Activated CD4-positive, alpha-beta T cell treated with anti-CD3 and anti-CD28 coated beads, Interleukin-2, amount 50 U/mL, for 4 hours (primary cell): ENCODE results near the gene PNPLA2.
A peak's percentile ranks its signal among the peaks of the same experiment; 100 is the strongest.

Experiments
- DNase-seq, 2 experiments: peaks; one replicate each; pipeline ENCODE4 v3.0.0-alpha.2; 2020

Gene PNPLA2

GRCh38 chr11:832529-833113 lies 13.9 kb downstream of the PNPLA2 start, which contains the start of gene CD151:
CD151 (plus strand) TSS chr11:832952; CDS start chr11:836070, 3,118 bp downstream.
- no peak for DNase-seq

DNA sequence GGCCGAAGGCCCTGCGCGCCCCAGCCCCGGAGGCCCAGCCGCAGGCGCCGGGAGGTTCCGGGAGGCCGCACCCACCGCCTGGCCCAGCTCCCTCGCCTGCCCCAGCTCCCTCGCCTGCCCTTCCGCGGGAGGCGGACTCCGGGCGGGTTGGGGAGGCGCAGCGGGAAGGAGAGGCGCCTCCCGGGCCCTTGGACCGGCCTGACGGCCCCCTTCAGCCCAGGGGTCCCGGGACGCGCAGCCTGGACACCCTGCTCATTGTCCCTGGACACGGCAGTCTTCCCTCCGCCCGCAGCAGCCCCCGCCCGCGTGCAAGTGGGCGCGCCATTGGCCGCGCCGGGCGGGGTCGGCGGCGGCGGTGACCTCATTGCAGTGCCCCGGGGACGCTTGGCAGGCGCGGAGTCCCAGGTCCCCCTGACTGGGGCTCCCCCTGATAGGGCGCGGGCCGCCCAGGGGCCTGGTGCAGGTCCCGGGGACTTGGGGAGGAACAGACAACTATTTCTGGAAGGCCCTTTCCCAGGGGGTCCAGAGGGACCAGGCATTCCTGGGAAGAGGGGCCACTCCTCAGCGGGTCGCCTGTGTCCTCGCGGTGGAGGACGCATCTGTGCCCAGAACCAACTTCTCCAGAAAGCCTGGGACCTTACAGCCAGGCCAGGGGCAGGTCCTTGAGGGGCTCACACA lies 14.5 kb downstream of the PNPLA2 start:
- no peak for DNase-seq

DNA sequence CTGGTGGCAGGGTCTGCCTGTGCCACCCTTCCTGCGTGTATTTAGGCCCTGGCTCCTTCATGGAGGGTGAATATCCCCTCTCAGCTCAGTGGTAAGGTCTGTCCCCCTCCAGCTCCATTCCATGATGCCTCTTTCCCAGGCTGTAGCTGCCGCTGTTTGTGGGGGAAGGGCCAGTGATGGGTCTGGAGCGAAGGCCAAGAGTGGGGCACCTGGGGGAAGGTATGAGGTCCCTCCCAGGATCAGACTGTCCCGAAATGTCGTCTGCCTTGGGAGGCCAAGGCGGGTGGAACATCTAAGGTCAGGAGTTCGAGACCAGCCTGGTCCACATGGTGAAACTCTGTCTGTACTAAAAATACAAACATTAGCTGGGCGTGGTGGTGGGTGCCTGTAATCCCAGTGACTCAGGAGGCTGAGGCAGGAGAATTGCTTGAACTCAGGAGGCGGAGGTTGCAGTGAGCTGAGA lies 15.2 kb downstream of the PNPLA2 start:
- DNase-seq = no peak

GRCh38 chr11:834371-835316 lies 15.9 kb downstream of the PNPLA2 start:
- no peak for DNase-seq

DNA sequence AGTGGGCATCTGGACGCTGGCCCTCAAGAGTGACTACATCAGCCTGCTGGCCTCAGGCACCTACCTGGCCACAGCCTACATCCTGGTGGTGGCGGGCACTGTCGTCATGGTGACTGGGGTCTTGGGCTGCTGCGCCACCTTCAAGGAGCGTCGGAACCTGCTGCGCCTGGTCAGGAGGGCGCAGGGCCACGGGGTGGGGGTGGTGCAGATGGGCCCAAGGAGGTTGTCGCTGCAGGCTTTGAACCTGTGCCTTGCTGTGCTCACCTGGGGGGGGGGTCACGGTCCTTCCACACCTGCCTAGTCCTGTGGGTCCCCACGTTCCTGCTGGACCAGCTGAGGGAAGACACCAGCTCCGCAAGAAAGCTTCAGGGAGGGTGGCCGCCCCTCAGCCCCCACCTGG lies 17.6 kb downstream of the PNPLA2 start:
- no peak for DNase-seq

- no peak for DNase-seq
Observed at GRCh38 chr11:836700-837099, 18.0 kb downstream of the PNPLA2 start.

DNA sequence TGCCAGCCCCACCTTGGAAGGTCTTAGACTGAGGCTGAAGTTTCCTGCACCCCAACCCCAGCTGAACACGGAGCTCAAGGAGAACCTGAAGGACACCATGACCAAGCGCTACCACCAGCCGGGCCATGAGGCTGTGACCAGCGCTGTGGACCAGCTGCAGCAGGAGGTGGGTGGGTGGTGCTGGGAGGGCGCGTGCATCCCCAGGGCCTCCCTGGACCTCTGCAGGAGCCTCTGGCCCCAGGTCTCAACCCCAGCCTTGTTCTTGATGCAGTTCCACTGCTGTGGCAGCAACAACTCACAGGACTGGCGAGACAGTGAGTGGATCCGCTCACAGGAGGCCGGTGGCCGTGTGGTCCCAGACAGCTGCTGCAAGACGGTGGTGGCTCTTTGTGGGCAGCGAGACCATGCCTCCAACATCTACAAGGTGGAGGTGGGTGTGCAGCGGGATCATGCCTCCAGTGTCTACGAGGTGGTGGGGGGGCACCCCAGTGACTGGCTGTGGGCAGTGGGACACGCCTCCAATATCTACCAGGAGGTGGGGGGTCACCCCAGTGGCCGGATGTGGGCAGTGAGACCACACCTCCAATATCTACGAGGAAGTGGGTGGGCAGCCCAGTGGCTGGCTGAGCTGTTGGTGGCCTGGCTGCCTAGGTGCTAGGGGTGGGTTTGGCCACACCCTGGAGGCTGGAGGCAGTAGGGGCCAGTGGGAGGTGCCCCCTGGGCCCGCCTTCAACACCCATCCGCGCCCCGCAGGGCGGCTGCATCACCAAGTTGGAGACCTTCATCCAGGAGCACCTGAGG lies 18.7 kb downstream of the PNPLA2 start:
- DNase-seq = no peak

- no peak for DNase-seq
Observed at GRCh38 chr11:837990-838307, 19.2 kb downstream of the PNPLA2 start.

DNA sequence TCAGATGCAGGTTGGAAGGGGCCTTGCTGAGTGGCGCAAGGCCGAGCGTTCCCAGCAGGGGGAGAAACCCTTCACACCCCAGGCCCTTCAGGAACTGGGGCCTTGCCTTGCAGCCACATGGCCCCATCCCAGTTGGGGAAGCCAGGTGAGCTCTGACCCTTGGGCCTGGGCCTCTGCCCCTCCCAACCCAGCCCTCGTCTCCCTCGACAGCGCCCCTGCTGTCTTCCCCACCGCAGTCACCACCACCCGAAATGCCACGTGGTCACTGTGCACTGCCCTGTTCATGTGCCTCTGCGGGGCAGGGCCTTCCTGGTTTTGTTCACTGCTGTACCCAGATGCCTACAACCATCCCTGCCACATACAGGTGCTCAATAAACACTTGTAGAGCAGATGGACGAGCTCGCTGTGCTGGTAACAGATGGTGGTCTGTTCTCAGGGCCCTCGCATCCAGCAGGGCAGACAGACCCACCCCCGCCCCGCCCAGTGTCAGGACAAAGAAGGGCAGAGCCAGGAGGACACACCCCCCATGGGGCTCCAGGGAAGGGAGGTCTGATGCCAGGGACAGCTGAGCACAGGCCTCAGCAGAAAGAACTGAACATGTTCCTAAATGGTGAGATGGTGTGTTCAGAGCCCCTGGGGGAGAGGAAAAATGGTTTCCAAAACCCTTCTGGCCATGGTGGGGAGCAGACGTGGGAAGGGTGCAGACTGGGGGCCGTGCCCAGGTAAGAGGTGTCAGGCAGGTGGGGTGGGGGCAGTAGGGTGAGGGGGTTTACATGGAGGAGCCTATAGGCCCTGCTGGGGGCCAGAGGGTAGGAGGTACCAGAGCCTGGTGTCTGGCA lies 19.9 kb downstream of the PNPLA2 start:
- no peak for DNase-seq

GRCh38 chr11:839280-839623 lies 20.5 kb downstream of the PNPLA2 start:
- DNase-seq = no peak

- DNase-seq = no peak
Observed at GRCh38 chr11:839875-840617, 21.3 kb downstream of the PNPLA2 start.

DNA sequence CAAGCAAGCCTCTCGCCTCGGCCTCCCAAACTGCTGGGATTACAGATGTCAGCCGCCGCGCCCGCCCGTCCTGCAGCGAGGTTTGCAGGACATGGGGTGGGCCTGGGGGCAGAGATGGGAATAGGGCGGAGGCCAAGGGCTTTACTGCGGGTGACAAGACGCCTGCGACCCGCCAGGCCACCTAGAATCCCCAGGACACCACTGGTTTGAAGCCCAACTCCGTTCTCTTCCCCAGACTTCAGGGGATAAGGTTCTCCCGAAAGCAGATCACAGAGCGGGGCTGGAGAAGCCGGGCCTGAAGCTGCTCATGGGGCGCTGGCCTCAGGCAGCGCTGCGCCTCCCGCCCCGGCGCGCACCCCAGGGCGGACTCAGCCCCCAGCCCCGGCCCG lies 23.3 kb downstream of the PNPLA2 start:
- no peak for DNase-seq

DNA sequence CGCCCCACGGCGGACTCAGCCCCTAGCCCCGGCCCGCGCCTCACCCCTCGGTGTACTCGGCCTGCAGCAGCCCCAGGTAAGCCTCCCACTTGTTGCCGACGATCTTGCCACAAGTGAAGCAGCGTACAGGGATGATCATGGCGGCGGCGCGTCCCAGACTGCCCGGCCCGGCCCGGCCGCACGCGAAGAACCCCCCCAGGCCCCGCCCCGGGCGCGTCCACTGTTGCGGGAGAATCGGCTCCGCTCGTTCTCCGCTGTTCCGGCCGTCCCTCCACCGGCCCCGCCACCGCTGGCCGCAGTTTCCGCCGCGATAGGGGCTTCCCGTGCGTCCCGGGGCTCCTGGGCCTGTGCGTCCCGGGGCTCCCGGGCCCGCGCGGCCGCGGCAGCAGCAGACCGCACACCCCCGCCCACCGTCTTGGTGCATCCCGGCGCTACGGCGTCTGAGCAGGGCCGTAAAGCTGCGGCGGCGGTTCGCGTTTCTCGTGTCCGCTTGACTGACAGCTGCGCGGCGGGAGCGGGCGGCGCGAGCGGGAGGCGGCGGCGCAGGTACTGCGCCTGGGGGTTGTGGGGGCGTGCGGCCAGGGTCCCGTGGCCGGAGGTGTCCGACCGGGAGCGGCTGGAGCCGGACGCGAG lies 23.8 kb downstream of the PNPLA2 start, which contains the start of the genes POLR2L and TSPAN4:
TSS of gene POLR2L (minus strand) at position 160 of the 633 bp plus-strand sequence. CDS start at position 139, 21 bp downstream.
TSS of gene TSPAN4 (plus strand) at position 483 of the 633 bp plus-strand sequence. CDS start 7,453 bp downstream, outside the sequence.
- DNase-seq = peak; percentile 83 to 84

- DNase-seq = no peak
Observed at GRCh38 chr11:843086-843734, 24.5 kb downstream of the PNPLA2 start.

- DNase-seq = no peak
Observed at GRCh38 chr11:843818-844692, 25.3 kb downstream of the PNPLA2 start.

GRCh38 chr11:844693-845644 lies 26.3 kb downstream of the PNPLA2 start:
- DNase-seq = no peak

DNA sequence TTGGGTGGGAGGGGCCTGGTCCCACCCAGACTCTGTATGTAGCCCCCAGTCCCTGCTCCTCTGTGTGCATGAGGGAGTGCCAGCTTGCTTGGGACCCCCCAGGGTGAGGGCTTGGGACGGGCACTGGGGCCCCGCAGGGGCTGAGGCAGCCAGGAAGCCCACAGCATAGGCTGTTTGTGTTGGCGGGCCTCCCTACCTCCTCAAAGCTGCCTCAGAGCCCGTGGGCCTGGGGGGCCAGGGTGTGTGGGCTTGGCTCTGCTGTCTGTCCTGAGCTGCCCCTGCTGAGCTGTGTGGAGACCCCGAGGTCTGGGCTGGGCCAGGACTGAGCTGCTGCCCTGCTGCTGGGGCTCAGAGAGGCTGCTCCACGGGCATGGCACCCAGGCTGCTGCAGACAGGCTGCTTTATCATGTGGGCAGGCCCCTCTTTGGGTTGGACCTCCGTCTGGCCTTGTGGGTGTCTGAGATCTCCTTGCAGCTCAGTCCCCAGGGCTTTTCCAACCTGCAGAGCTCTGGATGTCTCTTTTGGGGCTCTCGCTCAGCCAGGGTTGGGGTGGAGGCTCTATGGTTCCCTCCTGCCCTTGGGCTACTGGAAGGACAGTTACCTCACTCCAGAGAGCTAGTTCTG lies 27.3 kb downstream of the PNPLA2 start:
- DNase-seq = no peak
